Motor neuron (in vitro differentiated cells): ENCODE results near the gene HOXC13. TPM values are rescaled to one million over a fixed set of nuclear protein-coding genes. Genes with fewer than 3 reads are reported as not detected.

Experiments used
- ATAC-seq, 8 experiments: fragments of 200-7000 bp; cut with Tn5 transposase; replicated peaks in 6 of 8; 2 replicates each; pipeline ENCODE4 v1.8.0; 2021; ENCODE audit warnings: mild to moderate bottlenecking in 8 of 8, moderate library complexity in 8 of 8
- H3K27ac ChIP-seq, 2 donors: fragments of 250-450 bp; sonication (Bioruptor Pico); 2 replicates each; pipeline ENCODE4 v1.9.0; 2021; ENCODE audit warnings: antibody characterized with exemption in 2 of 2, mild to moderate bottlenecking in 2 of 2, moderate library complexity in 1 of 2
- H3K4me1 ChIP-seq, 2 donors: fragments of 250-450 bp; sonication (Bioruptor Pico); replicated peaks in 1 of 2; 2 replicates each; pipeline ENCODE4 v1.6.1; 2021; ENCODE audit warnings: antibody characterized with exemption in 2 of 2, mild to moderate bottlenecking in 2 of 2, moderate library complexity in 1 of 2
- H3K4me3 ChIP-seq, 5 donors: fragments of 250-450 bp; sonication (Bioruptor Pico); 2 replicates each; pipeline ENCODE4 v1.9.0; 2021; ENCODE audit warnings: antibody characterized with exemption in 5 of 5, mild to moderate bottlenecking in 5 of 5, moderate library complexity in 4 of 5
- WGBS, 10 experiments: fragments of 450-650 bp; shearing (Covaris generic); methylation state at CpG; one replicate each; pipeline ENCODE4 v1.0.0; 2022; 5-methylcytosine and 5-hydroxymethylcytosine counted together
- in situ Hi-C, 9 experiments: fragments of 400-800 bp; cut with MboI; loops; one replicate each; pipeline ENCODE4 v1.15.0; 2021; ENCODE audit warnings: low sequenced_read_pairs in 9 of 9, low pct_unique_long_range_greater_than_20kb in 2 of 9; ENCODE audit not compliant: unreplicated experiment in 9 of 9
- total RNA-seq, 8 experiments: library from RNA; unstranded; fragments of 300-600 nt; gene quantifications; 2 replicates each; pipeline versions ENCODE4 v1.2.3 to v1.2.4, GENCODE V29; 2022

Gene HOXC13
- total RNA-seq, 8 experiments from 2014 or later, result 0.05 to 4.7 (median 0.38) TPM; not detected in 2

DNA sequence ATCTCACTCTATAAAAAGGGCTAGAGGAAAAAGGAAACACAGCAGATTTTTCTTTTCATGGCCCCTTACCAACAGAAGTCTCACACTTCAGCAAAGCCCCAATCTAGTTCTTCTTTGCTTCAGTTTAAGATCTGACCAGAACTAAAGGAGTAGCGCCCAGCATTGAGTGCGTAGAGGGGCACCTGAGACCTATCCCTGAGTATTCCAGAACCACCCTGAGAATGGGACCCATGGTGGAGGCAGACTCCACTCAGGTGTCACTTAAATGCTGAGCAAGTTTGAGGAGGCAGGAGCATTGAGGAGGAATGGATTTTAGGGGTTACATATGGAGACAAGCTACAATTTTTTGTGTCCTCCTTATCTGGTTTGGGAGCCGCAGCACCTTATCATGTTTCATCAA, 32.5 kb downstream of the HOXC13 start:
- H3K27ac ChIP-seq, result no peak overlapping the region
- H3K4me3 ChIP-seq, result no peak overlapping the region
- in situ Hi-C loops, result no loop called here
- WGBS, 10 experiments, result 31 to 77% (median 68%) methylated on average over 1 to 3 of the region's 3 CpGs; no CpG with 5 or more reads in 4 of the 10 experiments
- ATAC-seq, result no peak
- H3K4me1 ChIP-seq, result peaks cover 0 to 7% of the 10 kb centered on the region in 2 donors

DNA sequence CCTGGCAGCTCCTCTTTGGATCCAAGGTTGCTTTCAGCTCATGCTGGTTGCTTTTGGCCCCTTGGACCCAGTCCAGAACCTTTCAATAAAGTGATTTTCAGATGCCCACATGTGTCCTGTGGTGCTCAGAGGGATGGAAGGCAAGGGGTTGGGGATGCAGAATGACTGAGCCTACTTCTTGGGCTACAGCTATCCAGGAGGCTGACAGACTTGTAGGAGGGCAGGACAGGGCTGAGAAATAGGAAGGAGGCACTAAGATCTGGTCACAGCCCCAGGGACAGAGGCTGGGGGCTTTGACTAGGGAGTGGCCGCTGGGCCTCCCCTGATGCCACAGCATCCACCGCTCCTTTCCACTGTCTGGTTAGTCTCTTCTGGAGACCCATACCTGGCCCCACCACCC, 33.1 kb downstream of the HOXC13 start:
- in situ Hi-C loops, result no loop called here
- Histone ChIP-seq H3K4me3 (no peak overlapping the region), H3K27ac (no peak overlapping the region), H3K4me1 (peaks cover 0 to 4% of the 10 kb centered on the region in 2 donors)
- WGBS, 10 experiments, result 0 to 40% methylated on average over 1 of the region's 2 CpGs; no CpG with 5 or more reads in 8 of the 10 experiments
- ATAC-seq, result no peak

DNA sequence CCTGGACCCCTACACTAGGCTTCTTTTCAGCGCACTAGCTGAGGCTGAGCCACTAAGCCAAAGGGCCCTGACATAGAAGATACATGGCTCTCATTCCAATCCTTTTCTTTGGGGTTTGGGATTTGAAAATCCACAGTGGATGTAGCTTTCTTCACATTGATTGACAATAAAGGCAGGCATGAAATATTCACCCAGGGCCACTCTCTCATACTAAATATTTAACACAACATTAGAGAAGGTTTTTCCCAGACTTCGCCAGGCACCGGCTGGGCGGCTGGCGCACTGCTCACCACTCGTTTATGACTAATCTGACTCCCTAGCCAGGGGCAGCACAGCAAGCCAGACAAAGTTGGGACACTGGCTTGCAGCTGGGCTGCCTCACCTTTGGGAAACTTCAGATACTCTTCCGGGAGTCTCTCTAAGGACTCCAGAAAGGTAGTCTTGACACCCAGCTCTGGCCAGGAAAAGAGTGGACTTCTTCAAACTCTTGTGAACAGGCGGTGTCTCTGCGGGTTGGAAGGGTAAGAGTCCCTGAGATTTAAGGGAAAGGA, 33.6 kb downstream of the HOXC13 start:
- in situ Hi-C loops, result no loop called here
- 0 to 100% (median 23%) methylated on average over 1 to 7 of the region's 9 CpGs; no CpG with 5 or more reads in 4 of the 10 experiments for WGBS, 10 experiments
- ATAC-seq, result peak in 1 of 8 experiments; percentile 2
- H3K4me3 ChIP-seq, result no peak overlapping the region
- H3K4me1 ChIP-seq, result peaks cover 0 to 4% of the 10 kb centered on the region in 2 donors
- no peak overlapping the region for H3K27ac ChIP-seq

DNA sequence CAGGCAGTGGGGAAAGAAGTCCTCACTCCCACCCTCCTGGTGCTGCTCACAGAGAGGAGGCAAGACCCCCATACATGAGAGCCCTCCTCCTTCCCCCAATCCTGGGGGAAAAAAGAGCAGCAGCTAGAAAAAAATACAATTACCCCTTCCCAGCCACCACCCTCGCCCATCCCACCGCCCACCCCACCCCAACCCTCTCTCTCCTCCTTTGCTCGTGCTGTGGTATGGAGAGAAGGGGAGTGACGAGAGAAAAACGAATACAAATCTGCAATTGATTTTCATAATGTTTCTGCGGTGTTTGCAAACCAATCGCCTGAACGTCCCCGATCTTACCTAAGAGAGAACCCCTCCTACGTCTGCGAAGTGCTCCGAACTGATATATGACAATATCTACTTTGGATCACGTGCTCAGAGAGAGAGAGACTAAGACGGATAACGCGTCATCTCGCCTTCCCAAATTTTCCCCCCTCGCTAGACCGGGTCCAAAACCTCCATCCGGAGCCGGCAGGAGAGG, 34.1 kb downstream of the HOXC13 start, which contains the start of gene HOXC11:
Gene HOXC11 (plus strand): TSS at position 405 of the 514 bp plus-strand sequence. CDS start 116 bp downstream, outside the sequence.
- H3K27ac ChIP-seq, result no peak within 1 kb of the TSS
- in situ Hi-C loops, result no loop called here
- peaks cover 0 to 4% of the 10 kb centered on the region in 2 donors for H3K4me1 ChIP-seq
- WGBS, 10 experiments, result 0 to 10% (median 5%) methylated on average over 2 to 13 of the region's 21 CpGs; no CpG with 5 or more reads in 6 of the 10 experiments
- no peak within 1 kb of the TSS for H3K4me3 ChIP-seq
- peak in 1 of 8 experiments; percentile 23 for ATAC-seq

DNA sequence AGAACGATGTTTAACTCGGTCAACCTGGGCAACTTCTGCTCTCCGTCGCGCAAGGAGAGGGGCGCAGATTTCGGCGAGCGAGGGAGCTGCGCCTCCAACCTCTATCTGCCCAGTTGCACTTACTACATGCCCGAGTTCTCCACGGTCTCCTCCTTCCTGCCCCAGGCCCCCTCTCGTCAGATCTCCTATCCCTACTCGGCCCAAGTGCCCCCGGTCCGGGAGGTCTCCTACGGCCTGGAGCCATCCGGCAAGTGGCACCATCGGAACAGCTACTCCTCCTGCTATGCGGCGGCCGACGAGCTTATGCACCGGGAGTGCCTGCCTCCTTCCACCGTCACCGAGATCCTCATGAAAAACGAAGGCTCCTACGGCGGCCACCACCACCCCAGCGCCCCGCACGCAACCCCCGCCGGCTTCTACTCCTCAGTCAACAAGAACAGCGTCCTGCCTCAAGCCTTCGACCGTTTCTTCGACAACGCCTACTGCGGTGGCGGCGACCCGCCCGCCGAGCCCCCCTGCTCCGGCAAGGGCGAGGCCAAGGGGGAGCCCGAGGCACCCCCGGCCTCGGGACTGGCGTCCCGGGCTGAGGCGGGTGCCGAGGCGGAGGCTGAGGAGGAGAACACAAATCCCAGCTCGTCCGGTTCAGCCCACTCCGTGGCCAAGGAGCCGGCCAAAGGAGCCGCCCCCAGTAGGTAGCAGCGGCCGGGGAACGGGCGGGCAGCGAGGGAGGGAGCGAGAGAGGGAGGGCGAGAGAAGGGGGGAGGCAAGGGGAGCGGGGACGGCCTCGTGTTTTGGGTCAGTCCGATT, 34.8 kb downstream of the HOXC13 start:
- in situ Hi-C loops, result no loop called here
- ATAC-seq, result peak in 5 of 8 experiments; percentile 10 to 52 (median 40)
- no peak overlapping the region for H3K27ac ChIP-seq
- WGBS, 10 experiments, result 0 to 5% (median 2%) methylated on average over 1 to 26 of the region's 71 CpGs; no CpG with 5 or more reads in 4 of the 10 experiments
- H3K4me1 ChIP-seq, result peaks cover 0 to 4% of the 10 kb centered on the region in 2 donors
- H3K4me3 ChIP-seq, result no peak overlapping the region

DNA sequence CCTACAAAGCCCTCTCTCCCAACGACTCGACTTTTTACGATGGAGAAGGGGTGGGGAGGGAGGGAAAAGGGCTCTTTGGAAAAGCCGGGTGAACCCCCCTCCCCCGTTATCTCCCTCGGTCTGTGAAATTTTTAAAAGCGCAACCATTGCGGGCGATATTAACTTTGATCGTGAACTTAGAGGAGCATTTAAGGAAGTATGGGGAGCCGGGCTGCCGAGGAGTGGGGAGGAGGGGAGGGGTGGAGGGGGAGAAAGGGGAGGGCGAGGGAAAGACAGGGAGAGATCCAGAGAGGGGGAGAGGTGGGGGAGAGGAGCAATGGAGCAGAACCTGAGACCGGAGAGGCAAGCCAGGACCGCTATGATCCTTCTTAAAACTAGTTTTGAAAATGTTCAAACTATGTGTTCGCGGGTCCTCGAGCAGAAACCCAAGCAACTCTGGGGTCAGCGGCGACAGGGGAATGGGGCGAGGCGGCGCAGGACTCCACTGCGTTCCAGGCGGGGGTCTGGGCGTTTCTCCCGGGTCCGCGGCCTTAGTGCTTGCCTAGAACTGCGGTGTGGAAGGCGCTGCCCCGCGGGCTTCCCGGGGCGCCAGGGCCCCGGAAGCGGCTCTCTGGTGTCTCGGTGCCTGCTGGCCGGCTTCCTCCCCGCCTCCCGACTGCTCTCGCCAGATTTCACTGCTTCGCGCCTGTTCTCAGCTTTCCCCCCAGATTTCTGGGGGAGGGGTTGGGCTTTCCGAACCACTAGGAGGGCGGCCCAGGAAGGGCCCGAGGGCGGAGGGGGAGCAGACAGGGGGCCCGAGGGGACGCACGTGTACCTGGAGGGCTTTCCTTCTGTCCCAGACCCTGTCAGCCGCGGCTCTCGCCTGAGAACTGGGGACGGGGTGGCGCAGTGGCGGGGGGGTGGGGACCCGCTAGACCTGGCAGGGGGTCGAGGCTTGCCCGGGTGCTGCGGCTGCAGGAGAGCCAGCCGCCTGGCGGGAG, 35.7 kb downstream of the HOXC13 start, which contains the start of gene HOTAIR:
Gene HOTAIR (minus strand): TSS at position 871 of the 980 bp plus-strand sequence.
- in situ Hi-C loops, result no loop called here
- ATAC-seq, result peak in 7 of 8 experiments; percentile 23 to 44 (median 27)
- no peak within 1 kb of the TSS for H3K27ac ChIP-seq

DNA sequence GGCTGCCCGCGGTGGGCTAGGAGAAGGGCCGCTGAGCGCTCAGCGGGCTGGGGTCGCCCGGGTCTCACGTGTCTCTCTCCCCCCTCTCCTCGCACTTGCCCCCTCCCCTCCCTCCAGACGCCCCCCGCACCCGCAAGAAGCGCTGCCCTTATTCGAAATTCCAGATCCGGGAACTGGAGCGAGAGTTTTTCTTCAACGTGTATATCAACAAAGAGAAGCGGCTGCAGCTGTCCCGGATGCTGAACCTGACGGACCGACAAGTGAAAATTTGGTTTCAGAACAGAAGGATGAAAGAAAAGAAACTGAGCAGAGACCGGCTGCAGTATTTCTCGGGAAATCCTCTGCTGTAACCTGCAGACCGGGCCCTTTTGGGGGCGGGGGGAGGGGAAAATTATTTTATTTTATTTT, 36.4 kb downstream of the HOXC13 start:
- WGBS, 10 experiments, result 0 to 11% (median 3%) methylated on average over 1 to 6 of the region's 25 CpGs; no CpG with 5 or more reads in 7 of the 10 experiments
- H3K4me1 ChIP-seq, result peaks cover 0 to 4% of the 10 kb centered on the region in 2 donors
- in situ Hi-C loops, result no loop called here
- ATAC-seq, result no peak
- no peak overlapping the region for H3K27ac ChIP-seq
- H3K4me3 ChIP-seq, result no peak overlapping the region

More for the DNA sequence above, 35.7 kb downstream of the HOXC13 start, which contains the start of gene HOTAIR:
- Histone ChIP-seq H3K4me1 (peaks cover 0 to 4% of the 10 kb centered on the region in 2 donors), H3K4me3 (no peak within 1 kb of the TSS)
- WGBS, 10 experiments, result 0% methylated on average over 2 to 11 of the region's 63 CpGs; no CpG with 5 or more reads in 6 of the 10 experiments

DNA sequence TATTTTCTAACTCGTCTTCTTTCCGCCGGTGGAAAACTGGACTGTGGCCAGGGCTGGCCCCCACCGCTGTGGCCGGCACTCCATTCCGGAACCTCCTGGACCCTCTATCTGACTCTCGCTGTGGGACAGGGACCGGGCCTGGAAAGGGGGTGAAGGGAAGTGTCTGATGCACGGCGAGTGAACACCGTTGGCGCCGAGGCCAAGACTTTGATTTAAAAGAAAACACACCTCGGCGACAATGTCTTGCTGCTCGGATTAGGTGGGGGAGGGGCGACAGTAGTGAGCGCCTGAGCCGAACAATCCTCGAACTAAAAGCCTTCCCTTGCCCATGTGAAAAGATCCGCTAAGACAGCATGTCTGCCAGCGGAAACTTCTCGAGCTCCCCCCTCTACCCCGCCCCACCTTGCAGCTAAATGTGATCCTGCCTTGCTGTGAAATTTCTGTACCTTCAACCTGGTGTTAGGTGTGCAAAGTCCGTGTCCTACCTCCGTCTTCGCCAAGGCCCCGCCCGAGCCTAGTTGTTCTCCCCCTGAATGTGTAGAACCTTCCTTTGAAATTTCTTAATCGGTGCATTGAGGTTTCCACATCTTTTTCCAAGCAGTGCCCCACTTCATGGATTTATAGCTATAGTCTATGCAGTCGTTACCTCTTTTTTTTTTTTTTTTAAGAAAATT, 37.0 kb downstream of the HOXC13 start:
- WGBS, 10 experiments, result 3 to 51% (median 10%) methylated on average over 4 to 21 of the region's 31 CpGs; no CpG with 5 or more reads in 2 of the 10 experiments
- H3K27ac ChIP-seq, result no peak overlapping the region
- in situ Hi-C loops, result no loop called here
- H3K4me3 ChIP-seq, result no peak overlapping the region
- no peak for ATAC-seq
- H3K4me1 ChIP-seq, result peaks cover 0 to 4% of the 10 kb centered on the region in 2 donors

DNA sequence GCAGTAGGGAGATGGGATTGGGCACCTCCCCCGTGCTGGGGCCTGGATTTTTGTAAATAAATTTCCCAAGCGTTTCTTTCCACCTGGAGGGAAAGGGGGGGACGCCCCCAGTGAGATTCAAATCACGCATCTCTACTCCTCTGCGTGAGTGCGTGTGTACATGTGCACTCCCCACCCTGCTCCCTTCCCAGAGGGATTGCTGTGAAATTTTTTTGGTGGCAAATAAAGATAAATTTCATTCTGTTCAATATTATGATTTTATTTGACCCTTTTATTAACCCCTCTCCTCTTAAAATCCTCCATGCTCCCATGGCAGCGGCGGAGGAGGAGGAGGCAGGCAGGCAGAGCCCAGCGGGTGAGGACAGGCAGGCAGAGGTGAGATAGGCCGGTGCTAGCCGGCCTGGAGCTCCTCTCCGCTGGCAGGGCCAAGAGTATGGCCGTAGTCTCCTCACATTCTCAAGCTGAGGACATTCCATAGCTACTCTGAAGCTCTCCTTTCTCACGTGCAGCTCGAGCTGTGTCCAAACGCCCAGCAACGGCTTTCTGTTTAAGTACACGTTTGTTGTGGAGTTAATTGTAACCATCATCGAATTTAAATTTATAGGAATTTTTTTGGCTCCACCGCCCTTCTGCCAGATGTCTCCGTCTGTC, 37.7 kb downstream of the HOXC13 start:
- no peak overlapping the region for H3K27ac ChIP-seq
- ATAC-seq, result peak in 3 of 8 experiments; percentile 33 to 49 (median 49)
- WGBS, 10 experiments, result 0 to 36% (median 8%) methylated on average over 2 to 18 of the region's 21 CpGs
- H3K4me1 ChIP-seq, result peaks cover 0 to 4% of the 10 kb centered on the region in 2 donors
- in situ Hi-C loops, result no loop called here
- no peak overlapping the region for H3K4me3 ChIP-seq

DNA sequence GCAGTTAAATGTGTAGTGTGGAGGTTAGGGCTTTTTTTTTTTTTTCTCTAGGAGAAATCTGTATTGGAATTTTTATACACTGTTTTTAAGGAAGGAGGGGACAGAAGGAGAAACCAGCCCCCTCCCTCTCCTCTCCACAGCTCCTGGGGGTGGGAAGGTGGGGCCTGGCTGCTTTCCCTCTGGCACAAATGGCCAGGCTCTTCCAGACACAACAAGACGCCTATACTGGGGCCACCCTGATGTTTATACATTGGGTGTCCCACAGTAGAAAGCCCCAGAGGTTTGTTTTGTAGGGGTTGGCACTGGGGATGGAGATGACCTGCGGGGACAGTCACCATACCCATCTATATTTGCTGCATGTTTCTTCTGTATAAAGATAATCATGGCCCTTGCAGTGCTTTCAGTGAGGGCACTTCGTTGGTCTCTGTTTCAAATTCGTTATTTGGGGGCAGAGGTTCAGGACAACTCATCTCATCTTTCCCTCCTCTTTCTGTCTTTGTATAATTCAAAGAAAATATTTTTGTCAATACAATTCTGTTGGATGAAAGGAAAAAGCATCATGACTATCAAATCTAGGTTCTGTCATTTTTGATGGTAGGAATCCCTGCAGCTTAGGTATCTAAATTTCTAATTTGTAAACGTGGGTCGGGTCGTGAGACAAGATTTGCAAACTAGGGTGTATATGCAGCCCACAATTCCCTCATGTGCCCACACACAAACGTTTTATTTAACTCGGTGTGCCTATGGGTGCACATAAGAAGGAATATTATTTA, 38.4 kb downstream of the HOXC13 start:
- in situ Hi-C loops, result no loop called here
- 0 to 56% (median 14%) methylated on average over 1 to 9 of the region's 9 CpGs for WGBS, 10 experiments
- Histone ChIP-seq H3K4me1 (peaks cover 0 to 4% of the 10 kb centered on the region in 2 donors), H3K4me3 (no peak overlapping the region), H3K27ac (no peak overlapping the region)
- no peak for ATAC-seq
